OCI-LY7 (cell line): ENCODE results near the gene KCNH1. TPM values are rescaled to one million over a fixed set of nuclear protein-coding genes. Genes with fewer than 3 reads are reported as not detected.
"Not testable (repeated sequence)": the region's sequence is repeated elsewhere in the genome, so short reads cannot be mapped to it uniquely, and the experiment has no call there.

Experiments
- BruUV-seq: library from RNA; stranded (reverse); fragments of 400-500 nt; replicated peaks from 2 replicates; lab custom pipeline; 2021; lab: Mats Ljungman, UMichigan
- CTCF ChIA-PET: fragments of 300-600 bp; sonication (Branson Sonifier 250); formaldehyde crosslinking; loops from one replicate; lab custom pipeline; 2022; ENCODE audit warnings: antibody characterized with exemption; ENCODE audit not compliant: unreplicated experiment; lab: Charles Lee
- POLR2A ChIA-PET: fragments of 300-600 bp; sonication (Branson Sonifier 250); formaldehyde crosslinking; loops from one replicate; lab custom pipeline; 2022; ENCODE audit warnings: antibody characterized with exemption; lab: Charles Lee
- DNase-seq: peaks from one replicate; pipeline ENCODE4 v3.0.0-alpha.2; 2015; ENCODE audit warnings: low spot score
- H2AFZ ChIP-seq: fragments of 200-600 bp; sonication (generic), shearing (Covaris generic); 2 replicates; pipeline ENCODE4 v1.6.1; 2014; ENCODE audit warnings: mild to moderate bottlenecking, antibody characterized with exemption, low read length, moderate library complexity
- H3K27ac ChIP-seq: fragments of 200-600 bp; sonication (generic); 2 replicates; pipeline ENCODE4 v1.5.1; 2014; ENCODE audit warnings: mixed run types, low read depth, mild to moderate bottlenecking, moderate library complexity, low read length, inconsistent platforms; ENCODE audit not compliant: poor library complexity, severe bottlenecking
- H3K36me3 ChIP-seq: fragments of 200-600 bp; sonication (generic); 2 replicates; pipeline ENCODE4 v1.6.1; 2014; ENCODE audit warnings: mild to moderate bottlenecking, antibody characterized with exemption, low read length, moderate library complexity, mixed read lengths; ENCODE audit not compliant: insufficient read depth
- H3K4me1 ChIP-seq: fragments of 200-600 bp; sonication (generic); 2 replicates; pipeline ENCODE4 v1.5.1; 2014; ENCODE audit warnings: mild to moderate bottlenecking, low read length; ENCODE audit not compliant: insufficient read depth, poor library complexity, severe bottlenecking
- H3K4me2 ChIP-seq: fragments of 200-600 bp; sonication (generic); 2 replicates; pipeline ENCODE4 v1.6.1; 2014; ENCODE audit warnings: mild to moderate bottlenecking, low read length
- H3K4me3 ChIP-seq: fragments of 200-600 bp; sonication (generic); 2 replicates; pipeline ENCODE4 v1.5.1; 2014; ENCODE audit warnings: mild to moderate bottlenecking, low read depth, low read length; ENCODE audit not compliant: poor library complexity, severe bottlenecking
- H3K79me2 ChIP-seq: fragments of 200-600 bp; sonication (generic); 2 replicates; pipeline ENCODE4 v1.6.1; 2016; ENCODE audit warnings: low read depth, mild to moderate bottlenecking, low read length, moderate library complexity, mixed read lengths; ENCODE audit not compliant: insufficient read depth
- H3K9me2 ChIP-seq: fragments of 200-600 bp; sonication (generic); 2 replicates; pipeline ENCODE4 v1.6.1; 2016; ENCODE audit warnings: mild to moderate bottlenecking, low read length, mixed read lengths; ENCODE audit not compliant: insufficient read depth
- H3K9me3 ChIP-seq: fragments of 200-600 bp; sonication (generic); 2 replicates; pipeline ENCODE4 v1.6.1; 2014; ENCODE audit warnings: mild to moderate bottlenecking, mixed run types, low read length, mixed read lengths
- H4K20me1 ChIP-seq: fragments of 200-600 bp; sonication (generic); 2 replicates; pipeline ENCODE4 v1.6.1; 2014; ENCODE audit warnings: mild to moderate bottlenecking, antibody characterized with exemption, low read length, moderate library complexity, mixed read lengths; ENCODE audit not compliant: insufficient read depth
- CTCF ChIP-seq: fragments of 200-600 bp; sonication (generic); conservative IDR thresholded peaks from 2 replicates; pipeline ENCODE4 v1.5.1; 2014; ENCODE audit warnings: mild to moderate bottlenecking, antibody characterized with exemption, low read length, moderate library complexity, mixed read lengths
- EZH2phosphoT487 ChIP-seq: fragments of 200-600 bp; sonication (generic); IDR thresholded peaks from 2 replicates; pipeline ENCODE4 v1.6.1; 2018; ENCODE audit warnings: low read depth, borderline replicate concordance, mild to moderate bottlenecking, mixed run types, antibody characterized with exemption, low read length, moderate library complexity, mixed read lengths
- intact Hi-C: fragments of 100-400 bp; cut with micrococcal nuclease; formaldehyde crosslinking; loops from one replicate; pipeline ENCODE4 v1.10.0; 2022; ENCODE audit not compliant: unreplicated experiment
- total RNA-seq, 2 experiments: library from RNA; depleted of rRNA in 1 of 2; stranded (reverse); fragments of >200 nt in 1 of 2; shearing (Covaris generic) in 1 of 2; gene quantifications; 2 replicates each; pipeline ENCODE4 v1.2.3, GENCODE V29; 2014 to 2022

The KCNH1 gene
- total RNA-seq, 2 experiments from 2014 or later = not detected

- no peak overlapping the region for H3K4me3 ChIP-seq
- intact Hi-C loops = no loop called here
- no peaks in the 10 kb centered on the region for H3K9me3 ChIP-seq
- POLR2A ChIA-PET = interaction anchor here (0.5 kb wide), 1 partner anchor 9 kb away, joined by 3 read pairs; no protein-coding TSS in a partner anchor
- H3K4me2 ChIP-seq = no peak overlapping the region
- no peaks in the 10 kb centered on the region for H3K79me2 ChIP-seq
- no peaks in the 10 kb centered on the region for H3K9me2 ChIP-seq
- DNase-seq = no peak
- CTCF ChIA-PET = no interaction called here
- no peaks in the 10 kb centered on the region for H3K4me1 ChIP-seq
- no peak for TF ChIP-seq EZH2phosphoT487
- no peak overlapping the region for H3K27ac ChIP-seq
- H3K36me3 ChIP-seq = no peaks in the 10 kb centered on the region
- no TSS peak for BruUV-seq
- no peak overlapping the region for H2AFZ ChIP-seq
- no peaks in the 10 kb centered on the region for H4K20me1 ChIP-seq
Measured at GRCh38 chr1:211066781-211067384, 67.1 kb downstream of the KCNH1 start.

GRCh38 chr1:211041838-211042237 lies 92.1 kb downstream of the KCNH1 start:
- H3K4me2 ChIP-seq, H3K27ac ChIP-seq, H3K79me2 ChIP-seq, CTCF ChIA-PET, BruUV-seq, POLR2A ChIA-PET, H3K4me1 ChIP-seq, DNase-seq, H3K9me2 ChIP-seq, H4K20me1 ChIP-seq, H3K9me3 ChIP-seq, H3K4me3 ChIP-seq, H3K36me3 ChIP-seq, H2AFZ ChIP-seq, intact Hi-C loops: not testable (repeated sequence)

- no peak overlapping the region for H3K4me2 ChIP-seq
- H2AFZ ChIP-seq = no peak overlapping the region
- no peak overlapping the region for H3K4me3 ChIP-seq
- no TSS peak for BruUV-seq
- H4K20me1 ChIP-seq = no peaks in the 10 kb centered on the region
- no peaks in the 10 kb centered on the region for H3K9me3 ChIP-seq
- H3K79me2 ChIP-seq = no peaks in the 10 kb centered on the region
- H3K9me2 ChIP-seq = no peaks in the 10 kb centered on the region
- POLR2A ChIA-PET = no interaction called here
- no peaks in the 10 kb centered on the region for H3K36me3 ChIP-seq
- no peak for DNase-seq
- H3K27ac ChIP-seq = no peak overlapping the region
- TF ChIP-seq CTCF (no peak), EZH2phosphoT487 (no peak)
- CTCF ChIA-PET = no interaction called here
- H3K4me1 ChIP-seq = no peaks in the 10 kb centered on the region
- intact Hi-C loops = no loop called here
Measured at GRCh38 chr1:211037095-211037494, 96.9 kb downstream of the KCNH1 start.
